Nephron progenitor cell (in vitro differentiated cells): ENCODE measurements around the gene SPRED2.

Source experiments
- DNase-seq: peaks from one replicate; pipeline ENCODE4 v3.0.0; 2021
- H3K27ac Mint-ChIP-seq: 2 replicates; pipeline ENCODE4 v1.8.0; 2021; ENCODE audit warnings: mild to moderate bottlenecking, moderate library complexity, mixed read lengths
- H3K27me3 Mint-ChIP-seq: 2 replicates; pipeline ENCODE4 v1.8.0; 2021; ENCODE audit warnings: mild to moderate bottlenecking, low read depth, mixed read lengths; ENCODE audit not compliant: poor library complexity
- H3K36me3 Mint-ChIP-seq: 2 replicates; pipeline ENCODE4 v1.8.0; 2021; ENCODE audit warnings: low read depth, mixed read lengths
- H3K4me1 Mint-ChIP-seq: 2 replicates; pipeline ENCODE4 v1.8.0; 2021; ENCODE audit warnings: mixed read lengths
- H3K4me3 Mint-ChIP-seq: 2 replicates; pipeline ENCODE4 v1.8.0; 2021; ENCODE audit warnings: mild to moderate bottlenecking, moderate library complexity, mixed read lengths
- H3K9me3 Mint-ChIP-seq: 2 replicates; pipeline ENCODE4 v1.8.0; 2021; ENCODE audit warnings: mild to moderate bottlenecking, moderate library complexity, mixed read lengths
- CTCF ChIP-seq: fragments of 200-600 bp; sonication (generic); IDR thresholded peaks from 2 replicates; pipeline ENCODE4 v1.5.0; 2021; ENCODE audit warnings: antibody characterized with exemption

The SPRED2 gene

GRCh38 chr2:65309699-65310098 is 122.7 kb downstream of the SPRED2 start:
- no peak for TF ChIP-seq CTCF
- DNase-seq = no peak
- Mint-ChIP-seq H3K27ac (peak overlapping the region; percentile 82), H3K27me3 (no peaks in the 10 kb centered on the region), H3K36me3 (peaks cover 87% of the 10 kb centered on the region), H3K4me1 (peaks cover 18% of the 10 kb centered on the region), H3K4me3 (no peak overlapping the region), H3K9me3 (no peaks in the 10 kb centered on the region)

GRCh38 chr2:65305934-65306333 is 126.5 kb downstream of the SPRED2 start:
- TF ChIP-seq CTCF = no peak
- Mint-ChIP-seq H3K27me3 (peaks cover 4% of the 10 kb centered on the region), H3K9me3 (no peaks in the 10 kb centered on the region)

DNA sequence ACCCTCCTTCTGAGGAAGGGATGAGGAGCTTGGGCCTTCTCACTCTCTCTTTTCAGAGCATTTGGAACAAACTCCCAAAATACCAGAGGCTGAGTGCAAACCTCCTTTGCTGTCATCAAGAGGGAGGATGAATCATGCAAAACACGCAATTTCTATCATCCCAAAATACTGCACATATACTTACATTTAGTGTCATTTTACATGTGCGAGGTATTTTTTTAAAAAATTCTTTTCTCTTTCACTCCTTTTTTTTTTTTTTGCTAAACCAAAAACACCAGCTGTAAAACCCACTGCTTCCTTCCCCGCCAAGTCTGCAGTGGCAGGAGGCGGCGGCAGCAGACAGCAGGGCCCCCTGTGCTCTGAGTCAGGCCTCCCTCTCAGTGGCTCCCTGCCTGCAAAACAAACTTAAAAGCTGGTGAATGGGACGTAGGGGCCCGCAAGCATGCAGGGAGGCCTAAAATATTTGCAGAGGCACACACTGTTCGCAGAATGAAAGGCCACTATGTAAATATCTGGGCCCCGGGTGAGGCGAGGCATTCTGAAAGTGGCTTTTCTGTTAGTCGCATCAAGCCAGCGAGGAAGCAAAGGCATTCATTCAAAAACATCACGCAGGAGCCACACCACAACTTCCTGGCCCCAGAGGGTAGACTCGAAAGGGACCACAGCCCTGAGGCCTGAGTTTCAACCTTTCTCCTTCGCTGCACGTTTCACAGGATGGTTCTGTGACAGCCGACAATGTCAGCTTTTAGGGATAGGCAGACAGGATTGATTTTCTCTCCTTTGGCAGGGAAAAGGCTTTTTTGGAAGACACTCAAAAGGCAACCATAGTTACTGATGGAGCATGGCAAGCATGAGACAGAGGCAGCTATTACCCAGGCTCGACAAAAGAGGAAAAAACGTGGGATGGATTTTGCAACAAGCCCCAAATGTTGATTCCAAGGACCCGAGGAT is 131.4 kb downstream of the SPRED2 start:
- peaks cover 37% of the 10 kb centered on the region for H3K4me1 Mint-ChIP-seq
- peak overlapping the region; percentile 84 for H3K27ac Mint-ChIP-seq
- H3K36me3 Mint-ChIP-seq = peaks cover 21% of the 10 kb centered on the region
- TF ChIP-seq CTCF = no peak
- H3K27me3 Mint-ChIP-seq = peaks cover 4% of the 10 kb centered on the region
- DNase-seq = no peak
- peak overlapping the region; percentile 46 for H3K4me3 Mint-ChIP-seq
- no peaks in the 10 kb centered on the region for H3K9me3 Mint-ChIP-seq

More at GRCh38 chr2:65305934-65306333, 126.5 kb downstream of the SPRED2 start:
- H3K36me3 Mint-ChIP-seq = peaks cover 64% of the 10 kb centered on the region
- peaks cover 30% of the 10 kb centered on the region for H3K4me1 Mint-ChIP-seq
- no peak for DNase-seq
- H3K4me3 Mint-ChIP-seq = no peak overlapping the region
- H3K27ac Mint-ChIP-seq = no peak overlapping the region

DNA sequence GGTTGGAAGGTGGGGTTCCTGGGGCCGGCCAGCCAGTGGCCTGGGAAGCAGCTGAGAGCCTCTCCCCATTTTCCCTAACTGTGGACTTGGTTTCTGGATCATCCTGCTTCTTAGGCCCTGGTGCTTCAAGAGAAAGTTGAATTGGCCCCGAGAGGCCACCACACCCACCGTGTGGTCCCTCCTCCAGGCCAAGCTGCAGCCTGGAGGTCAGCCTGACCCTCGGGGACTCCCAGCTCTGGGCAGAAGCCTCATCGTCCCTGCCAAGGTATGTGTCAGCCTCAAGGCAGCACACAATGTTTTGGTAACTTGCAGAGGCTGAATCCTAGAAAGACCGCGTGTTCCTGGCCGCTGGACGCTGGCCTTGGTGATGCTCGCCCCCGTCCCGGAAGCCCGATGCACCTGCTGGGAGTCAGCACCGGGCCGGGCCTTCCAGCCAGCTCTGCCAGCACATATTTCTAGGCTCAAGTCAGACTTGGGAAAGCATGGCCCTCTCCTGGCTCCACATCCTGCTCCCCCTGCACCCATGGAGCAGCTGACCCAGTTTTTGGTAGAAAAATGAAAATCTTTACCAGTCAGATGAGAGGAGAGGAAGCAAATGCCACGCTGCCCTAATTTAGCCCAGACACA is 132.2 kb downstream of the SPRED2 start:
- H3K36me3 Mint-ChIP-seq = peaks cover 13% of the 10 kb centered on the region
- no peak for DNase-seq
- peak overlapping the region; percentile 84 for H3K27ac Mint-ChIP-seq
- no peaks in the 10 kb centered on the region for H3K9me3 Mint-ChIP-seq
- no peak overlapping the region for H3K4me3 Mint-ChIP-seq
- TF ChIP-seq CTCF = no peak
- H3K27me3 Mint-ChIP-seq = peaks cover 4% of the 10 kb centered on the region
- peaks cover 38% of the 10 kb centered on the region for H3K4me1 Mint-ChIP-seq

- Mint-ChIP-seq H3K4me1 (peaks cover 48% of the 10 kb centered on the region), H3K27me3 (peaks cover 4% of the 10 kb centered on the region), H3K36me3 (peaks cover 11% of the 10 kb centered on the region), H3K4me3 (no peak overlapping the region), H3K9me3 (no peaks in the 10 kb centered on the region), H3K27ac (no peak overlapping the region)
- TF ChIP-seq CTCF = no peak
- DNase-seq = no peak
Observed at GRCh38 chr2:65299246-65299645, 133.2 kb downstream of the SPRED2 start.
